A549 (cell line): ENCODE data around the gene KYNU. TPM values are rescaled to one million over a fixed set of nuclear protein-coding genes. Genes with fewer than 3 reads are reported as not detected.

Source experiments
- ATAC-seq, 2 experiments: fragments of 200-7000 bp in 1 of 2; fragments of >200 bp in 1 of 2; cut with Nextera tagmentation in 1 of 2; cut with Tn5 transposase in 1 of 2; 3 replicates each; pipeline versions ENCODE4 v1.8.0 to v1.9.1; 2018 to 2020; ENCODE audit warnings: mild to moderate bottlenecking in 1 of 2, moderate library complexity in 1 of 2
- CTCF ChIA-PET: fragments of 300-600 bp; sonication (Branson Sonifier 250); formaldehyde crosslinking; extraction: SDS; loops from one replicate; lab custom pipeline; 2021; ENCODE audit warnings: antibody characterized with exemption, inconsistent platforms; lab: Yijun Ruan, JAX
- POLR2A ChIA-PET: fragments of 350-600 bp; formaldehyde crosslinking; extraction: SDS; loops from one replicate; lab custom pipeline; 2021; ENCODE audit warnings: antibody characterized with exemption, inconsistent platforms; lab: Yijun Ruan, JAX
- DNase-seq, 2 experiments: peaks; one replicate each; pipeline versions ENCODE4 v3.0.0 to v3.0.0-alpha.2; 2011 to 2016; ENCODE audit warnings: low read depth in 1 of 2, low spot score in 1 of 2
- FAIRE-seq: peaks from 2 replicates; lab custom pipeline; 2011; peaks lifted over from hg19 to GRCh38; lab: Jason Lieb, UNC
- H3K27ac ChIP-seq, 2 experiments: fragments of >200 bp; sonication (Bioruptor Twin); formaldehyde crosslinking; 3 replicates each; pipeline ENCODE4 v1.5.1; 2016 to 2017
- H3K4me1 ChIP-seq: fragments of >200 bp; sonication (Bioruptor Twin); formaldehyde crosslinking; 3 replicates; pipeline ENCODE4 v1.6.1; 2016
- H3K4me2 ChIP-seq: fragments of >200 bp; sonication (Bioruptor Twin); formaldehyde crosslinking; 3 replicates; pipeline ENCODE4 v1.6.1; 2016
- H3K4me3 ChIP-seq: fragments of >200 bp; sonication (Bioruptor Twin); formaldehyde crosslinking; 3 replicates; pipeline ENCODE4 v1.5.1; 2016
- H3K9me3 ChIP-seq: fragments of >200 bp; sonication (Bioruptor Twin); formaldehyde crosslinking; 3 replicates; pipeline ENCODE4 v1.6.1; 2016
- ATOH8 ChIP-seq: fragments of 250-450 bp; sonication (Bioruptor Pico); IDR thresholded peaks from 2 replicates; pipeline ENCODE4 v1.5.0; 2020; ENCODE audit warnings: low read depth, mild to moderate bottlenecking, moderate library complexity
- BCL3 ChIP-seq: fragments of >200 bp; sonication (Bioruptor Twin); formaldehyde crosslinking; IDR thresholded peaks from 3 replicates; pipeline ENCODE4 v1.6.1; 2016
- CBX2 ChIP-seq: fragments of 200-600 bp; sonication (generic); IDR thresholded peaks from 2 replicates; pipeline ENCODE4 v1.6.1; 2016; ENCODE audit warnings: low read depth, mild to moderate bottlenecking, borderline replicate concordance
- CBX8 ChIP-seq: fragments of 200-600 bp; sonication (generic); IDR thresholded peaks from 2 replicates; pipeline ENCODE4 v1.6.1; 2016
- CHD2 ChIP-seq: fragments of 150-350 bp; IDR thresholded peaks from 2 replicates; pipeline ENCODE4 v1.6.1; 2014; ENCODE audit warnings: low read length; ENCODE audit not compliant: partially characterized antibody
- E2F6 ChIP-seq: IDR thresholded peaks from 2 replicates; pipeline ENCODE4 v1.6.1; 2012; ENCODE audit warnings: low read depth, borderline replicate concordance
- FOSL2 ChIP-seq, 2 experiments: fragments of 450-650 bp in 1 of 2; fragments of >200 bp in 1 of 2; sonication (Bioruptor Twin) in 1 of 2; formaldehyde crosslinking; IDR thresholded peaks; 2 replicates each; pipeline versions ENCODE4 v1.5.0 to v1.6.1; 2016 to 2020; ENCODE audit warnings: mild to moderate bottlenecking in 1 of 2, moderate library complexity in 1 of 2
- FOXS1 ChIP-seq: fragments of 250-450 bp; sonication (Bioruptor Pico); IDR thresholded peaks from 2 replicates; pipeline ENCODE4 v1.5.0; 2020; ENCODE audit warnings: mild to moderate bottlenecking, moderate library complexity
- GATA3 ChIP-seq: IDR thresholded peaks from 2 replicates; pipeline ENCODE4 v1.6.1; 2012; ENCODE audit warnings: borderline replicate concordance
- HES2 ChIP-seq: fragments of >200 bp; sonication (Bioruptor Twin); formaldehyde crosslinking; IDR thresholded peaks from 2 replicates; pipeline ENCODE4 v1.6.1; 2016
- HMGXB4 ChIP-seq: fragments of 250-450 bp; sonication (Bioruptor Pico); IDR thresholded peaks from 2 replicates; pipeline ENCODE4 v1.5.0; 2021; ENCODE audit warnings: mild to moderate bottlenecking, moderate library complexity, borderline replicate concordance
- HOXB5 ChIP-seq: fragments of 250-450 bp; sonication (Bioruptor Pico); IDR thresholded peaks from 2 replicates; pipeline ENCODE4 v1.5.0; 2020; ENCODE audit warnings: mild to moderate bottlenecking, moderate library complexity
- JUN ChIP-seq, 2 experiments: fragments of >200 bp; sonication (Bioruptor Twin); formaldehyde crosslinking; IDR thresholded peaks; 2 replicates in 1 of 2; 3 replicates in 1 of 2; pipeline ENCODE4 v1.6.1; 2016 to 2017
- MAFK ChIP-seq: fragments of 450-650 bp; IDR thresholded peaks from 2 replicates; pipeline ENCODE4 v1.6.1; 2014; ENCODE audit not compliant: partially characterized antibody
- MYC ChIP-seq: IDR thresholded peaks from 2 replicates; pipeline ENCODE4 v1.6.1; 2012; ENCODE audit warnings: mild to moderate bottlenecking, inconsistent platforms, low read length, improper control_type of control experiment, borderline replicate concordance
- NR3C1 ChIP-seq: fragments of >200 bp; sonication (Bioruptor Twin); formaldehyde crosslinking; IDR thresholded peaks from 3 replicates; pipeline ENCODE4 v1.6.1; 2017
- POLR2A ChIP-seq: IDR thresholded peaks from 2 replicates; pipeline ENCODE4 v1.6.1; 2012; ENCODE audit warnings: mild to moderate bottlenecking, low read length
- RARB ChIP-seq: fragments of 250-450 bp; sonication (Bioruptor Pico); IDR thresholded peaks from 2 replicates; pipeline ENCODE4 v1.8.0; 2021; ENCODE audit warnings: mild to moderate bottlenecking, moderate library complexity
- RFX5 ChIP-seq: fragments of 450-650 bp; IDR thresholded peaks from 2 replicates; pipeline ENCODE4 v1.7.1; 2014; ENCODE audit warnings: antibody characterized with exemption, mild to moderate bottlenecking, moderate library complexity
- SMC3 ChIP-seq: fragments of >200 bp; sonication (Bioruptor Twin); formaldehyde crosslinking; IDR thresholded peaks from 3 replicates; pipeline ENCODE4 v1.6.1; 2018; ENCODE audit warnings: inconsistent platforms
- TP53 ChIP-seq: fragments of 250-450 bp; sonication (Bioruptor Pico); IDR thresholded peaks from 2 replicates; pipeline ENCODE4 v1.5.0; 2021; ENCODE audit warnings: mild to moderate bottlenecking, moderate library complexity
- WGBS: methylation state at CpG from one replicate; pipeline ENCODE4 v1.1.6; 2017; ENCODE audit errors: missing lambda C conversion rate; 5-methylcytosine and 5-hydroxymethylcytosine counted together
- polyA plus RNA-seq, 4 experiments: library from polyadenylated mRNA; depleted of rRNA in 3 of 4; stranded (reverse); fragments of >200 nt; fragmentation: RNase III in 1 of 4; extraction: RNeasy Plus Mini Kit Qiagen cat#74134 plus additional on column Dnase treatment in 1 of 4; gene quantifications; 2 replicates in 3 of 4; 3 replicates in 1 of 4; pipeline ENCODE4 v1.2.3, GENCODE V29; 2011 to 2017
- TF ChIP-seq, protein P1 (sequence below): fragments of 450-650 bp; IDR thresholded peaks from 2 replicates; pipeline ENCODE4 v1.6.1; 2014; ENCODE audit warnings: antibody characterized with exemption
- TF ChIP-seq, protein P2 (sequence below): fragments of 150-350 bp; IDR thresholded peaks from 2 replicates; pipeline ENCODE4 v1.6.1; 2014; ENCODE audit warnings: low read depth, mild to moderate bottlenecking, low read length

KYNU gene
- polyA plus RNA-seq, 2 of the 4 experiments (the other 2 are of a cell fraction) = 302 to 324 TPM

- TF ChIP-seq RARB (no peak), HES2 (no peak), NR3C1 (no peak), RFX5 (no peak)
These were observed 117.2 kb downstream of the KYNU start (continued) for GRCh38 chr2:142994665-142995064.

- peak; percentile 96 for TF ChIP-seq MAFK
- TF ChIP-seq HOXB5 (CRISPR knock-in tag) = no peak
- TF ChIP-seq, all 56 proteins: peak for 1
- Histone ChIP-seq H3K9me3 (no peaks in the 10 kb centered on the region), H3K4me3 (no peak overlapping the region), H3K27ac (no peak overlapping the region), H3K4me1 (peaks cover 2% of the 10 kb centered on the region; the same call in 1 of the 3 replicates), H3K4me2 (no peak overlapping the region)
- ATAC-seq (no peak), DNase-seq (no peak), FAIRE-seq (no peak)
- CTCF ChIA-PET = no interaction called here
- WGBS = 95% methylated on average over 1 of the region's 1 CpG
- POLR2A ChIA-PET = no interaction called here
These were observed 119.8 kb downstream of the KYNU start for GRCh38 chr2:142997231-142997630.

DNA sequence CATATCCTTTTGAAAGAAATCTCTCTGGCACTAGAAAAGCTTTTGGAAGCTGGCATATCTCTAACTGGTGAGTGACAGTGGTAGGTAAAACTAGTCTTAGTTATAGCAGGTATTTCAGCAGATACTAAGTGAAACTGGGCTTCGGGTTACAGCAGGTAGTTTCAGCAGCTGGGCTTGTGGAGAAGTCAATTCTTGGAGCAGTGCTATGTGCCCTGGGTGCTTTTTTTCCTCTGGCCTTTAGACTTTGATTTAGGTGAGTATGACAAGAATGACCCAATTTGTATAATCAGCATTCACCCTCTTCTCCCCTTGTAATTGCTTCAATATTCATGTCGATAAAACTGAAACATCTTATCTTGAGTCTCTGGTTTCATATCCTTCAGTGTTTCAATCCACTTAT lies 123.1 kb downstream of the KYNU start:
- no peak overlapping the region for H3K4me2 ChIP-seq
- no peak for DNase-seq
- 90% methylated on average over 2 of the region's 2 CpGs for WGBS
- peaks cover 12% of the 10 kb centered on the region; the same call in 2 of the 3 replicates for H3K9me3 ChIP-seq
- H3K4me1 ChIP-seq = peaks cover 2% of the 10 kb centered on the region; the same call in 1 of the 3 replicates
- no peak overlapping the region for H3K27ac ChIP-seq
- POLR2A ChIA-PET = no interaction called here
- no peak for FAIRE-seq
- H3K4me3 ChIP-seq = no peak overlapping the region
- no peak for ATAC-seq
- TF ChIP-seq NR3C1 (no peak), POLR2A (no peak), JUN (IDR thresholded peaks at IDR 0.05) (no peak), GATA3 (no peak), CHD2 (no peak), MAFK (no peak), ATOH8 (CRISPR knock-in tag) (no peak), TP53 (CRISPR knock-in tag) (no peak), RFX5 (no peak), BCL3 (no peak), SMC3 (no peak), FOSL2 (IDR thresholded peaks at IDR 0.05) (no peak), FOSL2 (CRISPR knock-in tag; IDR thresholded peaks at IDR 0.05) (no peak)
- TF ChIP-seq, protein P1, sequence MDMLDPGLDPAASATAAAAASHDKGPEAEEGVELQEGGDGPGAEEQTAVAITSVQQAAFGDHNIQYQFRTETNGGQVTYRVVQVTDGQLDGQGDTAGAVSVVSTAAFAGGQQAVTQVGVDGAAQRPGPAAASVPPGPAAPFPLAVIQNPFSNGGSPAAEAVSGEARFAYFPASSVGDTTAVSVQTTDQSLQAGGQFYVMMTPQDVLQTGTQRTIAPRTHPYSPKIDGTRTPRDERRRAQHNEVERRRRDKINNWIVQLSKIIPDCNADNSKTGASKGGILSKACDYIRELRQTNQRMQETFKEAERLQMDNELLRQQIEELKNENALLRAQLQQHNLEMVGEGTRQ = no peak
- CTCF ChIA-PET = interaction anchor here (0.7 to 0.9 kb wide), 2 partner anchors 15 to 20 kb away, joined by 3 read pairs; no protein-coding TSS in a partner anchor

DNA sequence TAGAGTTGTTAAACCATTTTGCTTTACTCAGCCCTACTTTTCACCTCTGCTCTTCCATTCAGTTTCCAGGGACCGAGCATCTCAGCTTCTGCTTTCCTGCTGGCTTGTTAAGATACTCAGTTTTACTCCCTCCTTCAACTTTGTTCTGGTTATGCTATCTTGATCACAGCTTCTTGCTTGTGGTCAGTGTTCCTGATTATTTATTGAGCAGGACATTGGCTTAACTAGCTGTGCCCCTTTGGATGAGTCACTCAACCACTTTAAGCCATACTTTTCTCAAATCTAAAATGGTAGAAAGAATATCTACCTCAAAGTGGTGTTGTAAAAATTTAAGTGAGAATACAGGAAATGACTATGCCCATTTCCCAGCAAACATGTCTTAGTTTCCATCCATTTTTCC lies 124.0 kb downstream of the KYNU start:
- FAIRE-seq = no peak
- Histone ChIP-seq H3K4me1 (peaks cover 2% of the 10 kb centered on the region; the same call in 1 of the 3 replicates), H3K27ac (no peak overlapping the region), H3K9me3 (peaks cover 17% of the 10 kb centered on the region; the same call in 2 of the 3 replicates), H3K4me2 (no peak overlapping the region), H3K4me3 (no peak overlapping the region)
- ChIA-PET CTCF (interaction anchor here (0.9 kb wide), 1 partner anchor 21 kb away, joined by 3 read pairs; no protein-coding TSS in a partner anchor), POLR2A (no interaction called here)
- WGBS = 97% methylated on average over 1 of the region's 1 CpG
- DNase-seq = no peak
- TF ChIP-seq TP53 (CRISPR knock-in tag) (no peak), MYC (no peak), JUN (IDR thresholded peaks at IDR 0.05) (no peak), CBX8 (no peak), CBX2 (no peak), SMC3 (no peak), HMGXB4 (CRISPR knock-in tag) (no peak), BCL3 (no peak), E2F6 (no peak), RARB (no peak), FOXS1 (CRISPR knock-in tag) (no peak)
- TF ChIP-seq, protein P2, sequence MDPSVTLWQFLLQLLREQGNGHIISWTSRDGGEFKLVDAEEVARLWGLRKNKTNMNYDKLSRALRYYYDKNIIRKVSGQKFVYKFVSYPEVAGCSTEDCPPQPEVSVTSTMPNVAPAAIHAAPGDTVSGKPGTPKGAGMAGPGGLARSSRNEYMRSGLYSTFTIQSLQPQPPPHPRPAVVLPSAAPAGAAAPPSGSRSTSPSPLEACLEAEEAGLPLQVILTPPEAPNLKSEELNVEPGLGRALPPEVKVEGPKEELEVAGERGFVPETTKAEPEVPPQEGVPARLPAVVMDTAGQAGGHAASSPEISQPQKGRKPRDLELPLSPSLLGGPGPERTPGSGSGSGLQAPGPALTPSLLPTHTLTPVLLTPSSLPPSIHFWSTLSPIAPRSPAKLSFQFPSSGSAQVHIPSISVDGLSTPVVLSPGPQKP = no peak
- no peak for ATAC-seq
